HG02763 (cell line): Measurements from ENCODE around the gene DPT.

Experiments
- ATAC-seq: cut with Tn5 transposase; IDR thresholded peaks from one replicate; pipeline ENCODE4 v1.9.1; 2021; ENCODE audit warnings: mild to moderate bottlenecking, moderate library complexity; ENCODE audit not compliant: unreplicated experiment

Gene DPT

GRCh38 chr1:168706391-168706992 lies 22.5 kb downstream of the DPT start:
- no peak for ATAC-seq

- no peak for ATAC-seq
These were observed 28.3 kb downstream of the DPT start for GRCh38 chr1:168700575-168701268.

GRCh38 chr1:168698453-168698852 lies 30.6 kb downstream of the DPT start:
- no peak for ATAC-seq

DNA sequence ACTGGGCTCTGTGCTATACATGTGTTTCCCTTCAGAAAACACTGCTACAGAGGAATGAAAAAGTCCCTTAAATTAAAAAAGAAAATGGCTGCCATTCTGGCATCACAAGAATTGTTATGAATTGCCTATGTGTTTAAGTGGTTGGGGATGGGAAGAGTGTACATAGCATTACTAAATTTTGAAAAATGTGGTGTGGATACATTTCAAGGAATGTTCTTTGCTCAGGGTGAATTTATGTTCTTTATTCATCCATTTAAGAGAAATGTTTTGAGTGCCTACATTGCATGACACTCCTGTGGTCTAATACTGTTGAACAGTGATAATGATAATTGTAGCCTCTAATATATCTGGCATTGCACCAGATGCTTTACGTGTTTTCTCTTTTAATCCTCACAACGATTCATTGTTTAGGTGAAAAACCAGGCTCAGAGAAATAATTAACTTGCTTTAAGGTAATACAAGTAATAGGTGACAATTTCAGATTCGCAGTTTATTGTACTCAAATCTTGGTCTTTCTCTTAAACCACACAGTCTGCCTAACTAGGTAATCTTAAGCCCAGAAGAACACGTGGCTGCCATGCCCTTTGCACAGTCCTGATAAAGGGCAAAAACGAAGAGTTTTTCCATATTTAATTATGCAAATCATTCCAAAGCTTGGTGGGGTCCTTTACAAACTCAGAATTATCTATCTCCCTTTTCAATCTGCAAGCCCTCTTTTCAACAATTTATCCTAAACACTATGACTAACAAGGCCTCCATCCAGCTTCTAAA lies 31.5 kb downstream of the DPT start:
- no peak for ATAC-seq

DNA sequence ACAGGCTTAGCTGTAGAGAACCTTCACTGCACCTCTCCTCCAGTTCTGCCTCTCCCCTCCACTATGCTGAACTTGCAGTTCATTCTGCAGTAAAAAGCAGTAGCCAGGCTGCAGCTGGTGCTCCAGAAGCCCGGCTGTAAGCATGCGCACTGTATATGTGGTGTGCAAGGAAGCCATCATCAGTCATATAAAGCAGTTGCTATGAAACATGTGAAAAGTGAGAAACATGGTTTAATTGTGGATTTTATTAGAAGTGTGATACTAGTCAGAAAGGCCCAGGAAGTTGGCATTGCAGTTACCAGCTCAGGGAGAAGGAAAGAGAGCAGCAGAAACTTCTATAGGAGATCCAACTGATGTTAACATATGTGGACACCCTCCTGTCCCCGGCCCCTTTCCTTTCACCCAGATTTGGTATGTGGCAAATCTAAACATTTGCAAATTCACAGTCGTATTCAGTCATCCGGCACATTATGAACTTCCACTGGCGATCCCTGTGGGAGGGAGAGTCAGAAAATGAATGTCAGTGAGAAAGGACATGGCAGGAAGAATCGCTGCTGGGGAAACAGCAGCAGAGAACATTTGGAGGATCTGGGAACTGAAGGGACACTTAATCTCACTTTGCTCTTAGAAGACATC lies 32.8 kb downstream of the DPT start:
- no peak for ATAC-seq

GRCh38 chr1:168693872-168694238 lies 35.2 kb downstream of the DPT start:
- no peak for ATAC-seq

- ATAC-seq: no peak
These were observed 35.7 kb downstream of the DPT start for GRCh38 chr1:168693197-168693871.

DNA sequence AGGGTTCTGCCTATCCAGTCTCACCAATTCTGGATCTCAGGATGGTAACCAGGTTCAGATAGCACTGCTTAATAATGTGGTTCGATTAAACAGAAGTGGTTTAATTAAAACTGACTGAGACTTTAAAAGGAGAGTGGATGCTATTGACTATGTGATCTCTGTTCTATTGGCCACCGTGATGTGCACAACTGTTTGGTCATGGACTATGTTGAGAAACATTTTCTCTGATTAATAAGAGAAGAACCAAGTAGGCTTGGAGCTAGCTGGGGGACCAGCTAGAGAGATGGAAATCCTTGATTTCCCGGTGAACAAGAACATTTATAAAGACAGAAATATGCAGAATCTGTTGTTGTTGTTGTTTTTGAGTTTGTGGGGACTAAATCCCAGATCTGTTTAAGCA lies 36.5 kb downstream of the DPT start:
- ATAC-seq: no peak

DNA sequence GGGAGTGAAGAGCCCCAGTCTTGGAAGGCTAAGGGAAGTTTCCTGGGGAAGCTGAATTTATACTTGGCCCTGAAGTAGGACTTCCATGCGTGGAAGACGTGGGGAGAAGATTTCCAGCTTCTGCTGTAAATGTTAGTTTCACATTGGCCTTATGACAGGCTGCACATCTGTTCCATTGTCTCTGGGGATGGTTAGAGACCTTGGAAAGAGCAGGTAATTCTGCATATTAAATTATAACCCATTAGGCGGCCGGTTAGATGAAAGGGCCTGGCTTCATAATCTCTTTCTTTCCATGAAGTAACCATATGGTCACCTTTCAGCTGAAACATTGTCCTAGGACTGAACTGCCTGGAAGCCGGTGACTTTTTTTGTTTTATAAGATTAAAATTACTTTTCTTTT lies 37.5 kb downstream of the DPT start:
- no peak for ATAC-seq

GRCh38 chr1:168689726-168690602 lies 39.0 kb downstream of the DPT start:
- no peak for ATAC-seq

- ATAC-seq: no peak
These were observed 39.7 kb downstream of the DPT start for GRCh38 chr1:168689327-168689657.

- ATAC-seq: no peak
These were observed 40.2 kb downstream of the DPT start for GRCh38 chr1:168688644-168689326.

DNA sequence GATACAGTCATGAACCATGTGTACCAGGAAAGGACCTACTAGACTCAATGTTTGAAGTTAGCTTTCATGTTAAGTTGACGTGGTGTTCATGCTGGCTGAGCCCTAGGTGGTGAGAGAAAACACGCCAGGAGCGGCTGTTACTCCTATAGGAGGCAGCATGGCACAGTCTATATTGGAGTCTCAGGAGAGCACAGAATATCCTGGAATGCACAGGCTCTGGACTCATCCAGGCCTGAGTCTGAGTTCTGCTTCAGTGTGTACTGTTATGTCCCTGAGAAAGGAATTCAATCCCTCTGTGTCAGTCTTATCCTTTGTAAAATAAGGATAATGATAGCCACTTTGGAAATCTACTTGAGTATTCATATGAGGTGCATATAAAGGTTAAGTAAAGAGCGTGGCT lies 41.2 kb downstream of the DPT start:
- ATAC-seq: no peak

- ATAC-seq: no peak
These were observed 42.3 kb downstream of the DPT start for GRCh38 chr1:168686666-168687065.

GRCh38 chr1:168683871-168684270 lies 45.1 kb downstream of the DPT start:
- ATAC-seq: no peak

DNA sequence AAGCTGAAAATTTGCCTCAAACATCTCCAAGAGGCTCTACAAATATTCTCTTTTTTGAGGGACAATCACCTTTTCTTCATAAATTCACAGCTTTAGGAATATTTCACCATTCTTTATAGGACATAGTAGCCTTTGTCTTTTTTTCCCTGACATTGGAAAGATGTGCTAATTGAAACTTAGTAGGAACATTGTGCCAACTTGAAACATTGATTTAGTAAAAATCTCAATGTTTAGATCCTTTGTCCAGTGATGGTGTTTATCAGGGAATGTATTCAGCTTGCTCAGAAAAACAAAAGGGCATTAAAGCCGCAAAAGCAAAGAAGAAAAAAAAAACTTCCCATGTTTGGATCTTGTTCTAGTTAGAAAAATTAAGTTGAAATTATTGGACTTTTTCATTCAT lies 52.1 kb downstream of the DPT start:
- no peak for ATAC-seq

DNA sequence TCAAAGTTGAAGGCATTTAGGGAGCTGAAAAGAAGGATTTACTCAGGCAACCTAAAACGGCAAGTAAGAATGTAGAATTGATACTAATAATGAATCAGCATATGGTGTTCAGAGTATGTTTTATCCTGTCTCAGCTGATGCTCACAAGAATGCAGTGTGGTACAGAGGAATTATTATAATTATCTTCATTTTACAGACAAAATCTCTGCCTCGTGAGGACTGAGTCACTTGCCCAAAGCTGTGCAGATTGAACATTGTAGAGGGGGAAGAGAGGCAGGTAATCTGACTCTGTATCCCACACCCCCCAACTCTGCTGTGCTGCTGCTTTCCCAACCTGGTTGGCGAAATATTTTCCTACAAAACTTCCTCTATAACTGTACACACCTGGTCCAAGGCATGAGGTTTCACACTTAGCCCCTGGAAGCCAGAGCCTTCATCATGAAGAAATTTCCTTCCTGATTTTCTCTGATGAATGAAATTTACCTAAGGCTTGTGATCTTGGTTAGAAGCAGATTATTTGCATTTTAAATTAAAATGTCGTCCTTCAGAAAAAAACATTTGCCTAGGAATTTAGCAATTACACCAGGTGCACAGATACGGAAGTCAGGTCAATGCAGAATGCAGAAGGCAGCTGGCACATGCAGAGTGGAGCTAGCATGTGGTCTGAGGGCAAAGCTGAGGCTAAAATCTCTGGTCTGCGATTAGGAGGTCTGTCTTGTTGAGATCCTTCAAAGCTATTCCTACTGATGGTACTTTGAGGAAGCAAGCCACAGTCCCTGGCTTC lies 52.8 kb downstream of the DPT start:
- no peak for ATAC-seq

DNA sequence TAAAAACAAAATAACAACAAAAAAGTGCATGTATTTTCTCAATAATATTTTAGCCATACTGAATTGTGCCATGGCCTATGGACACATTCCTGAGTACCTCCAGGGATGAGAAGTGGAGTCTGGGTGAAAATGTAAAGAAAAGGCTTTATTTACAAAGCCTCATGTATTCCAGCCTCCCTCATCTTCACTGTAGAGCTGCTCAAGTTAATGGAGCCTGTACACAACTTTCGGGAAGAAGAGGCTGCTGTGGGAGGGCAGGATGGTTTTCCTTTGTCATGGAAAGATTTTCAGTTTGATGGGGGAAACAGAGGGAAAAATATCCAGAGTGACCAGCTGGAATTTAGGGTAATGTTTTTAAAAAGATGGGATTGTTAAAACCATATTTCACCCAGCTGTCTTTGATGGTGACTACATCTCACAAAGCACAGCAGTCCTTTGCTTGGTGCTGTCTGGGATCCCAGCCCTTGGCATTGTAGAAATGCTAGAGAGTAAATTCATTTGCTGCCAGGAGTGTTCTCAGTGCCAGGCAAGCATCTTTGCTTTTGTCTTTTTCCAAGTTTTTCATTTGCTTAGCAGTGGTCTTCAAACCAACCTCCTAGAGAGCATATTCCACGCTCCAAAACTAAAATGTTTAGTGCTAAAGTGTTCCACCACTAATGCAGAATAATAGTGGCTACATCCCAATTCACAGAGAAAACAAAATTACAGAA lies 54.9 kb downstream of the DPT start:
- no peak for ATAC-seq
